ENCODE data around the gene SAMHD1.

Gene SAMHD1

DNA sequence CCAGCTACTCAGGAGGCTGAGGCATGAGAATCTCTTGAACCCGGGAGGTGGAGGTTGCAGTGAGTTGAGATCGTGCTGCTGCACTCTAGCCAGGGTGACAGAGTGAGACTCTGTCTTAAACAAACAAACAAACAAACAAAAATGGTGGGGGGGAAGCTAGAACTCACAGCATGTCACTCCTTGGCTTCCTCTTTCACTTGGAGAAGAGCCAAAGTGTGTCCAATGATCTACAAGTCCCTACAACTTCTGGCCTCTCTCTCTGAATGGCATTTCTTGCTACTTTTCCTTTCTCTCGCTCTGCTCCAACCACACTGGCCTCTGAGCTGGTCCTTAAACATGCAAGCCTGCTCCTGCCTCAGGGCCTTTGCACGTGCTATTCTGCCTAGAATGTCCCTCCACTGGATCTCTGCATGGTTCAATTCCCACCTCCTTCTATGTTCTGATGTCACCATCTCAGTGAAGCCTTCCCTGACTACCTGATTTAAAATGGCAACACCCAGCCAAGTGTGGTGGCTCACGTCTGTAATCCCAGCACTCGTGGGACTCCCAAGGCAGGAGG is 67.5 kb downstream of the SAMHD1 start:
- H3K4me3 ChIP-seq (ENCODE audit: low read depth, low read length), result no peak overlapping the region
- in situ Hi-C loops (cut with HindIII; ENCODE audit: low sequenced_read_pairs), result no loop called here
- TF ChIP-seq, protein P1, sequence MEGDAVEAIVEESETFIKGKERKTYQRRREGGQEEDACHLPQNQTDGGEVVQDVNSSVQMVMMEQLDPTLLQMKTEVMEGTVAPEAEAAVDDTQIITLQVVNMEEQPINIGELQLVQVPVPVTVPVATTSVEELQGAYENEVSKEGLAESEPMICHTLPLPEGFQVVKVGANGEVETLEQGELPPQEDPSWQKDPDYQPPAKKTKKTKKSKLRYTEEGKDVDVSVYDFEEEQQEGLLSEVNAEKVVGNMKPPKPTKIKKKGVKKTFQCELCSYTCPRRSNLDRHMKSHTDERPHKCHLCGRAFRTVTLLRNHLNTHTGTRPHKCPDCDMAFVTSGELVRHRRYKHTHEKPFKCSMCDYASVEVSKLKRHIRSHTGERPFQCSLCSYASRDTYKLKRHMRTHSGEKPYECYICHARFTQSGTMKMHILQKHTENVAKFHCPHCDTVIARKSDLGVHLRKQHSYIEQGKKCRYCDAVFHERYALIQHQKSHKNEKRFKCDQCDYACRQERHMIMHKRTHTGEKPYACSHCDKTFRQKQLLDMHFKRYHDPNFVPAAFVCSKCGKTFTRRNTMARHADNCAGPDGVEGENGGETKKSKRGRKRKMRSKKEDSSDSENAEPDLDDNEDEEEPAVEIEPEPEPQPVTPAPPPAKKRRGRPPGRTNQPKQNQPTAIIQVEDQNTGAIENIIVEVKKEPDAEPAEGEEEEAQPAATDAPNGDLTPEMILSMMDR (IDR thresholded peaks at IDR 0.05; ENCODE audit: low read depth, low read length, missing control alignments), result no peak
- DNase-seq (ENCODE audit: low read depth), result no peak

DNA sequence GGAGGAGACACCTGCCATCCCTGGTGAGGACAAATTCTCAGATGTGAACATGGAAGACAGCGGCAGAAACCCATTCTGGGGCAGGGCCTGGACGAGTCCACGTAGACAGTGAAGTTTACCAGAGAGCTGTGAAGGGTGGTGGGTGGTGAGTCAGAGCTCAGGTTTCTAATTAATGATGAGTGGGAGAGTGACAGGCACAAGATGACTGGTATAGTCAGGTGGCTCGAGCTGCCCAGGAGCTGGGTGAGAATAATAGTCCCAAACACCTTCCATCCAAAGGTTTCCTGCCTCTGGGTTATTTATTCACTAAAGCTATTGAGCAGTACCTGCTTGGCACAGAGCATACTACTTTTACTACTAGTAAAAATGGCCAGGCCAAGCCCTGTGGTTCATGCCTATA is 69.6 kb downstream of the SAMHD1 start:
- in situ Hi-C loops (cut with HindIII; ENCODE audit: low sequenced_read_pairs), result no loop called here
- H3K4me3 ChIP-seq (ENCODE audit: low read depth, low read length), result no peak overlapping the region
- TF ChIP-seq, protein P1 (IDR thresholded peaks at IDR 0.05; ENCODE audit: low read depth, low read length, missing control alignments), result no peak
- DNase-seq (ENCODE audit: low read depth), result no peak

DNA sequence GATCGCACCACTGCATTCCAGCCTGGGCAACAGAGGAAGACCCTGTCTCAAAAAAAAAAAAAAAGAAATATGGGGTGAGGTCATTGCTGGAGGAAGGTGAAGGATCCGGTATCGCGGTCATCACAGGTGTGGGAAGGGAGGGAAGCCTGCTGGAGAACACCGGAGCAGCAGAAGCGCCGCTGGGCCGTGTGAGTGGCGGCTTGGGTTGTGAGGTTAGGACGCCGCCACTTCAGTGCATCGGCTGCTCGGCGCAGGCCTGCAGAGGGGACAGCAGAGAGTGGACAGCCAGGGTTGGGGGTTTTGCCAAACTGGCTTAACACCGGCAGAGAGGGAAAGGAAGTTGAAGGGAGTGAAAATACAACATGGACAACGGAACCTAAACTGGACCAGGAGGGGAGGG is 70.2 kb downstream of the SAMHD1 start:
- DNase-seq (ENCODE audit: low read depth), result no peak
- TF ChIP-seq, protein P1 (IDR thresholded peaks at IDR 0.05; ENCODE audit: low read depth, low read length, missing control alignments), result no peak
- H3K4me3 ChIP-seq (ENCODE audit: low read depth, low read length), result no peak overlapping the region
- in situ Hi-C loops (cut with HindIII; ENCODE audit: low sequenced_read_pairs), result no loop called here

DNA sequence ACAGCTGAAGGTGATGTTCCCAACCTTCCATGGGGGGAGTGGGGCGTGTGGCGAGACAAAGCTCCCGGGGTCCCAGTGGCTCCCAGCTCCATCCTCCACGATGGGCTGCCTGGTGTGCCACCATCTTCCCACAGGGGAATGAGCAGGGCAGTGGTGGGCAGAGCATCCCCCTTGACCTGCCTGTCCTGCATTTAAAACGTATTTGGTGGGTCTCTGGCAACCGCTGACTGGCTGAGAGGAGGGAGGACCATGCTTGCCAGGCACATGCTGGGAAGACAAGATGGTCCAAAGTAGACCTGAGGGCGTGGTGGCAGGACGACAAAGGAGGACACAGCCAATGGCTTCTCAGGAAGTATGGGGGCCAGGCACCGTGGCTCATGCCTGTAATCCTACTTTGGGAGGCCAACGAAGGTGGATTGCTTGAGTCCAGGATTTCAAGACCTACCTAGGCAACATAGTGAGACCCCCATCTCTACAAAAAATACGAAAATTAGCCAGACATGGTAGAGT is 70.7 kb downstream of the SAMHD1 start:
- TF ChIP-seq, protein P1 (IDR thresholded peaks at IDR 0.05; ENCODE audit: low read depth, low read length, missing control alignments), result no peak
- H3K4me3 ChIP-seq (ENCODE audit: low read depth, low read length), result no peak overlapping the region
- in situ Hi-C loops (cut with HindIII; ENCODE audit: low sequenced_read_pairs), result no loop called here
- DNase-seq (ENCODE audit: low read depth), result no peak

DNA sequence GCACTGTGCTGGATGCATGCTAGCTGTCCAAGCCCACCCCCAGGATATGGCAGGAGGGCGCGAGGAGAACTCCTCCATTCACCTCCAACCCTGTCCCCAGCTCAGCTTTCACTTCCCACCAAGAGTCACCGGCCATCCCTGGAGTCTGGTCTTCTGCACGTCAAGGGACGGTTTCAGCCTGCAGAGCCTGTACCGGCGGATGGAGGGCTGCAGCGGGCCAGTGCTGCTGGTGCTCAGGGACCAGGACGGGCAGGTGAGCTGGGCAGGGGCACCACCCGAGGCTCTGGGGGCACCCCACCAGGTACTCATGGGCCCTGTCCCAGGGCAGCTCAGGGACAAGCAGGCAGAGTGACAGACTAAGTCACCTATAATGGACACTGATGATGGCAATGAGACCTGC is 72.6 kb downstream of the SAMHD1 start:
- H3K4me3 ChIP-seq (ENCODE audit: low read depth, low read length), result no peak overlapping the region
- DNase-seq (ENCODE audit: low read depth), result no peak
- TF ChIP-seq, protein P1 (IDR thresholded peaks at IDR 0.05; ENCODE audit: low read depth, low read length, missing control alignments), result no peak
- in situ Hi-C loops (cut with HindIII; ENCODE audit: low sequenced_read_pairs), result no loop called here

DNA sequence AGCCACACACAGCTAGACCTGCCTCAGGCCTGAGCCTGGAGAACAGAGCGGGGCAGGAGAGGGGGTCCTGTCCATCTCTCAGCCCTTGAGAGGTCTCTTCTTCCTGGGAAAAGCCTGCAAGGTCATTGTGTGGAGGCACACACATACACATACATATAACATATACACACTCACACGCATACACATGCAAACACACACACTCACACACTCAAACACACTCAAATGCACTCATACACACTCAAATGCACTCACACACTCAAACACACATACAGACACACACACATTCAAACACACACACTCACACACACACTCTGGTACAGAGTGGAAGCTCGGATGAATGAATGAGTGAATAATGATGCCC is 75.1 kb downstream of the SAMHD1 start:
- TF ChIP-seq, protein P1 (IDR thresholded peaks at IDR 0.05; ENCODE audit: low read depth, low read length, missing control alignments), result no peak

More for the DNA sequence above, 75.1 kb downstream of the SAMHD1 start:
- no peak overlapping the region for H3K4me3 ChIP-seq (ENCODE audit: low read depth, low read length)
- in situ Hi-C loops (cut with HindIII; ENCODE audit: low sequenced_read_pairs), result no loop called here
- no peak for DNase-seq (ENCODE audit: low read depth)
